HepG2 (cell line): ENCODE results near the gene POP5. TPM values are rescaled to one million over a fixed set of nuclear protein-coding genes. Genes with fewer than 3 reads are reported as not detected.

ENCODE experiments used
- ATAC-seq: fragments of 200-7000 bp; cut with Tn5 transposase; 3 replicates; pipeline ENCODE4 v1.9.1; 2020; ENCODE audit warnings: mild to moderate bottlenecking, moderate library complexity
- BruUV-seq: library from RNA; stranded (reverse); fragments of 400-500 nt; replicated peaks from 2 replicates; lab custom pipeline; 2021; lab: Mats Ljungman, UMichigan
- CTCF ChIA-PET: fragments of 300-600 bp; formaldehyde crosslinking; extraction: SDS; loops from one replicate; lab custom pipeline; 2021; ENCODE audit warnings: low total read pairs, inconsistent platforms, low intra/inter-chr PET ratio; lab: Yijun Ruan, JAX
- POLR2A ChIA-PET: fragments of 350-600 bp; sonication (Branson Sonifier 250); formaldehyde crosslinking; loops from one replicate; lab custom pipeline; 2020; ENCODE audit warnings: antibody characterized with exemption, inconsistent platforms; lab: Yijun Ruan, JAX
- DNase-seq: peaks from one replicate; pipeline ENCODE4 v3.0.0-alpha.2; 2015; ENCODE audit warnings: low spot score
- FAIRE-seq: peaks from 3 replicates; lab custom pipeline; 2011; peaks lifted over from hg19 to GRCh38; lab: Jason Lieb, UNC
- H2AFZ ChIP-seq: one replicate; pipeline ENCODE4 v1.6.1; 2011; ENCODE audit warnings: low read length, inconsistent platforms
- H3K27ac ChIP-seq: fragments of 300-600 bp; 3 replicates; pipeline ENCODE4 v1.8.0; 2011; ENCODE audit warnings: mixed run types, mild to moderate bottlenecking, mixed read lengths, low read length, inconsistent platforms; ENCODE audit not compliant: insufficient read depth; ENCODE audit errors: extremely low read length
- H3K27me3 ChIP-seq, 2 experiments: fragments of 200-600 bp in 1 of 2; 2 replicates in 1 of 2; 3 replicates in 1 of 2; pipeline versions ENCODE4 v1.6.0 to v1.8.0; 2011; ENCODE audit warnings: low read length in 2 of 2, mild to moderate bottlenecking in 2 of 2, moderate library complexity in 2 of 2, inconsistent platforms in 1 of 2; ENCODE audit not compliant: insufficient read depth in 2 of 2, control insufficient read depth in 1 of 2
- H3K36me3 ChIP-seq, 2 experiments: fragments of 200-600 bp in 1 of 2; replicated peaks in 1 of 2; 2 replicates in 1 of 2; 3 replicates in 1 of 2; pipeline versions ENCODE4 v1.5.1 to v1.8.0; 2011; ENCODE audit warnings: low read length in 2 of 2, inconsistent platforms in 1 of 2; ENCODE audit not compliant: insufficient read depth in 2 of 2, control insufficient read depth in 1 of 2
- H3K4me1 ChIP-seq: 2 replicates; pipeline ENCODE4 v1.5.1; 2012; ENCODE audit warnings: low read length, inconsistent platforms; ENCODE audit not compliant: insufficient read depth
- H3K4me2 ChIP-seq: 2 replicates; pipeline ENCODE4 v1.6.0; 2011; ENCODE audit warnings: low read depth, low read length, inconsistent platforms
- H3K4me3 ChIP-seq, 3 experiments: fragments of 200-600 bp in 1 of 3; sonication (generic), shearing (Covaris generic) in 1 of 3; replicated peaks in 1 of 3; 2 replicates each; pipeline ENCODE4 v1.5.1; 2011 to 2016; ENCODE audit warnings: low read length in 3 of 3, inconsistent platforms in 2 of 3, low read depth in 2 of 3, mild to moderate bottlenecking in 2 of 3, control low read depth in 1 of 3, mixed read lengths in 1 of 3; ENCODE audit not compliant: insufficient read depth in 1 of 3
- H3K79me2 ChIP-seq: one replicate; pipeline ENCODE4 v1.6.1; 2011; ENCODE audit warnings: low read length, inconsistent platforms; ENCODE audit not compliant: insufficient read depth
- H3K9ac ChIP-seq: 2 replicates; pipeline ENCODE4 v1.6.0; 2011; ENCODE audit warnings: mild to moderate bottlenecking, low read depth, low read length, inconsistent platforms; ENCODE audit not compliant: insufficient read depth
- H3K9me3 ChIP-seq: 2 replicates; pipeline ENCODE4 v1.5.1; 2012; ENCODE audit warnings: mild to moderate bottlenecking, low read length
- H4K20me1 ChIP-seq: 2 replicates; pipeline ENCODE4 v1.6.0; 2011; ENCODE audit warnings: inconsistent platforms, mild to moderate bottlenecking, low read length, moderate library complexity; ENCODE audit not compliant: insufficient read depth
- ATF7 ChIP-seq, 2 experiments: fragments of 450-650 bp in 1 of 2; sonication (generic) in 1 of 2; formaldehyde crosslinking in 1 of 2; IDR thresholded peaks; 2 replicates each; pipeline versions ENCODE4 v1.4.0 to v1.6.1; 2016 to 2020; ENCODE audit warnings: antibody characterized with exemption in 1 of 2, mild to moderate bottlenecking in 1 of 2, missing genetic modification reagents in 1 of 2
- CREB1 ChIP-seq, 2 experiments: fragments of 450-650 bp in 1 of 2; IDR thresholded peaks; 2 replicates each; pipeline ENCODE4 v1.6.1; 2016 to 2017; ENCODE audit warnings: control low read depth in 1 of 2, mild to moderate bottlenecking in 1 of 2, missing compliant biosample characterization in 1 of 2, missing genetic modification characterization in 1 of 2
- DR1 ChIP-seq: sonication (generic); formaldehyde crosslinking; IDR thresholded peaks from 2 replicates; pipeline ENCODE4 v1.8.0; 2021; ENCODE audit warnings: mild to moderate bottlenecking, missing genetic modification reagents, inconsistent platforms
- KLF16 ChIP-seq, 2 experiments: sonication (generic) in 1 of 2; formaldehyde crosslinking in 1 of 2; IDR thresholded peaks; 2 replicates each; pipeline versions ENCODE4 v1.6.1 to v1.8.0; 2016 to 2023; ENCODE audit warnings: missing genetic modification reagents in 2 of 2, missing compliant biosample characterization in 1 of 2
- MEIS1 ChIP-seq: sonication (generic); formaldehyde crosslinking; IDR thresholded peaks from 2 replicates; pipeline ENCODE4 v1.9.0; 2021; ENCODE audit warnings: mild to moderate bottlenecking, missing genetic modification reagents, moderate library complexity, borderline replicate concordance
- NFIC ChIP-seq: IDR thresholded peaks from 2 replicates; pipeline ENCODE4 v1.6.1; 2012; ENCODE audit warnings: mild to moderate bottlenecking, low read length, inconsistent platforms
- POLR2AphosphoS2 ChIP-seq: IDR thresholded peaks from 2 replicates; pipeline ENCODE4 v1.6.1; 2011; ENCODE audit warnings: low read depth, low read length, improper control_type of control experiment
- PRPF4 ChIP-seq: fragments of 200-400 bp; formaldehyde crosslinking; IDR thresholded peaks from 2 replicates; pipeline ENCODE4 v1.6.1; 2016; ENCODE audit warnings: low read length, low read depth; ENCODE audit not compliant: poor library complexity, severe bottlenecking
- RBM22 ChIP-seq: fragments of 200-400 bp; formaldehyde crosslinking; optimal IDR thresholded peaks from 2 replicates; pipeline ENCODE3; 2017; ENCODE audit warnings: mild to moderate bottlenecking, low read length, moderate library complexity
- REL ChIP-seq: sonication (generic); formaldehyde crosslinking; conservative IDR thresholded peaks from 2 replicates; pipeline ENCODE4 v1.8.0; 2022; ENCODE audit warnings: mild to moderate bottlenecking, missing genetic modification reagents, moderate library complexity
- ZFAT ChIP-seq: sonication (generic); formaldehyde crosslinking; conservative IDR thresholded peaks from 2 replicates; pipeline ENCODE4 v1.8.1; 2023; ENCODE audit warnings: missing genetic modification reagents, inconsistent platforms
- WGBS: methylation state at CpG from one replicate; pipeline ENCODE4 v1.1.6; 2017; ENCODE audit warnings: low lambda C conversion rate; 5-methylcytosine and 5-hydroxymethylcytosine counted together
- in situ Hi-C: cut with HindIII; loops from 2 replicates; pipeline ENCODE4 v1.10.0; 2017; ENCODE audit warnings: low pct_unique_long_range_greater_than_20kb; ENCODE audit not compliant: extremely low pct_ligation_motif_present
- intact Hi-C: fragments of 100-400 bp; cut with micrococcal nuclease; formaldehyde crosslinking; loops from one replicate; pipeline ENCODE4 v1.10.0; 2022; ENCODE audit not compliant: unreplicated experiment
- polyA plus RNA-seq, 8 experiments: library from polyadenylated mRNA; depleted of rRNA in 3 of 8; stranded (reverse) in 7 of 8; unstranded in 1 of 8; fragments of >200 nt; fragmentation: Illumina TruSeq in 4 of 8; extraction: Trizol in 4 of 8; gene quantifications; 2 replicates each; pipeline versions ENCODE4 v1.2.1 to v1.2.3, GENCODE V29; 2011 to 2016; ENCODE audit warnings: low read depth in 4 of 8, missing spikeins in 1 of 8, mixed read lengths in 1 of 8; ENCODE audit not compliant: insufficient read depth in 1 of 8
- total RNA-seq, 5 experiments: library from RNA; depleted of rRNA; stranded (reverse); fragments of >200 nt; fragmentation: Illumina TruSeq; extraction: Trizol; gene quantifications; 2 replicates each; pipeline ENCODE4 v1.2.3, GENCODE V29; 2016; ENCODE audit warnings: low read depth in 1 of 5
- TF ChIP-seq, protein P1 (sequence below): sonication (generic); formaldehyde crosslinking; conservative IDR thresholded peaks from 2 replicates; pipeline ENCODE4 v1.4.0; 2020; ENCODE audit warnings: missing genetic modification reagents
- TF ChIP-seq, protein P2 (sequence below): sonication (generic); formaldehyde crosslinking; IDR thresholded peaks from 2 replicates; pipeline ENCODE4 v1.8.0; 2022; ENCODE audit warnings: missing genetic modification reagents, mild to moderate bottlenecking, moderate library complexity, borderline replicate concordance

Gene POP5
- total and polyA plus RNA-seq, 2 of the 13 experiments (the other 11 are each of a cell fraction or from before 2014, with no cell fraction given), result 45.6 to 61.3 TPM

DNA sequence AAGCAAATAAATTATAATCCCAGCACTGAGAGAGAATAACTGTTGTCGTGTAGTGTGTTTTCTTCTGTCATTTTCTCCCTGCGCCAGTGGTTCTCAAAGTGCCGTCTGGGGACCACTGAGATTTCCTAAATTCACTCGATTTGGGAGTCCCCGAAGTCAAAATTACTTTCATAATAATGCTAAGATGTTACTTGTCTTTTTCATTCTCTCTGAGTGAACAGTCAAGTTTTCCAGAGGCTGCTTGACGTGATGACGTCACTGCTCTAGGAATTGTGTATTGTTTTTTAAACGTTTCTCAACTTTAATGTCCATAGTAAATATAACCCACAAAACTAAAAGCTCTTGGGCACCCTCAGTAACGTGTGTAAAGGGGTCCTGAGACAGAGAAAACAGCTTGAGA, 796 bp upstream of the POP5 start:
- DNase-seq (no peak), ATAC-seq (no peak), FAIRE-seq (no peak)
- Histone ChIP-seq H3K36me3 (peaks cover 12 to 16% of the 10 kb centered on the region in 2 experiments; a peak in 4 of 5 replicates), H3K9me3 (no peaks in the 10 kb centered on the region), H2AFZ (peak overlapping the region; percentile 74), H3K79me2 (no peaks in the 10 kb centered on the region), H4K20me1 (no peaks in the 10 kb centered on the region), H3K27me3 (peaks cover 2 to 18% of the 10 kb centered on the region in 2 experiments; a peak in 4 of 5 replicates), H3K9ac (peak overlapping the region; percentile 63), H3K4me2 (peak overlapping the region; percentile 94), H3K27ac (no peak overlapping the region), H3K4me3 (peak overlapping the region; percentile 63 to 92 (median 91)), H3K4me1 (peaks cover 36% of the 10 kb centered on the region)
- ChIA-PET POLR2A (interaction anchor here (1.1 to 2.7 kb wide), 9 partner anchors 18 to 289 kb away, joined by 3 to 24 read pairs (median 5); partner anchors contain the start of genes COQ5, DYNLL1 and RNU4-1), CTCF (no interaction called here)
- in situ Hi-C loops, result loop anchor here (5.0 kb wide), 2 partner anchors 70 to 130 kb away; partner anchors contain the start of gene UNC119B
- TF ChIP-seq ZFAT (CRISPR knock-in tag), result no peak
- no peak for TF ChIP-seq REL (CRISPR knock-in tag)
- no peak for TF ChIP-seq NFIC
- TF ChIP-seq CREB1 (IDR thresholded peaks at IDR 0.05), result peak; percentile 98
- no peak for TF ChIP-seq CREB1 (CRISPR knock-in tag; IDR thresholded peaks at IDR 0.05)
- TF ChIP-seq ATF7 (IDR thresholded peaks at IDR 0.05), result peak; percentile 98
- no peak for TF ChIP-seq ATF7 (CRISPR knock-in tag; IDR thresholded peaks at IDR 0.05)
- 0 out of 4 replicates have a peak, but pooled peaks of 1 of the 2 experiments have one; percentile 36 for TF ChIP-seq KLF16 (CRISPR knock-in tag; IDR thresholded peaks at IDR 0.05)
- intact Hi-C loops, result loop anchor here (2.0 to 5.0 kb wide), 2 partner anchors 129 to 390 kb away; partner anchors contain the start of gene UNC119B
- WGBS, result 6% methylated on average over 9 of the region's 9 CpGs
- BruUV-seq, result no TSS peak

DNA sequence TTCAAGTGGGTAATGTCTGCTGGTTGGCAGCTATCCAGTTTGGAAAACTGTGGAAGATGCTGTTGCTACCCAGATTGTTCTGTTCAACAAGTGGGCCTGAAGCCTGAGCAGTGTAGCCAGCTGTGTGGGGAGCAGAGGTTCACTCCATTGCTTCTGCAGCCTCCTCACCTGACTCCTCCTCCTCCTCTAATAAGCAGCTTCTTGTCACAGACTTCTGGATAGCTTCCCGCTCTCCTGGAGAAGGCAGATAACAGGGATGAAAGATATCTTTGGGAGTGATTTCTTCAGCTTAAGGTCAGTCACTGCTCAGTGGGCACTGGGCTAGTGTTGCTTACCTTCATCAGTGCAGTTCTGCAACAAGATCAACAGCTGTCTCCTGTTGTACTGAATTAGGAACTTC, 2.0 kb downstream of the POP5 start:
- BruUV-seq, result no TSS peak
- Histone ChIP-seq H3K9me3 (no peaks in the 10 kb centered on the region), H3K4me1 (peaks cover 35% of the 10 kb centered on the region), H4K20me1 (no peaks in the 10 kb centered on the region), H3K9ac (no peak overlapping the region), H3K27ac (no peak overlapping the region), H3K4me3 (no peak overlapping the region), H2AFZ (no peak overlapping the region), H3K4me2 (no peak overlapping the region), H3K79me2 (no peaks in the 10 kb centered on the region), H3K27me3 (peaks cover 0 to 1% of the 10 kb centered on the region in 2 experiments; a peak in 1 of 5 replicates), H3K36me3 (peaks cover 26 to 43% of the 10 kb centered on the region in 2 experiments)
- in situ Hi-C loops (no loop called here), intact Hi-C loops (no loop called here)
- whole genome bisulfite sequencing, result 100% methylated on average over 1 of the region's 1 CpG
- CTCF ChIA-PET, result no interaction called here
- ATAC-seq (no peak), DNase-seq (no peak), FAIRE-seq (no peak)
- POLR2A ChIA-PET, result interaction anchor here (1.6 kb wide), 1 partner anchor 29 kb away, joined by 3 read pairs; no protein-coding TSS in a partner anchor
- TF ChIP-seq PRPF4 (no peak), POLR2AphosphoS2 (peak; percentile 44; the same call in 1 of the 2 replicates), DR1 (CRISPR knock-in tag) (no peak), RBM22 (peak; percentile 26), MEIS1 (no peak)
- TF ChIP-seq, protein P1, sequence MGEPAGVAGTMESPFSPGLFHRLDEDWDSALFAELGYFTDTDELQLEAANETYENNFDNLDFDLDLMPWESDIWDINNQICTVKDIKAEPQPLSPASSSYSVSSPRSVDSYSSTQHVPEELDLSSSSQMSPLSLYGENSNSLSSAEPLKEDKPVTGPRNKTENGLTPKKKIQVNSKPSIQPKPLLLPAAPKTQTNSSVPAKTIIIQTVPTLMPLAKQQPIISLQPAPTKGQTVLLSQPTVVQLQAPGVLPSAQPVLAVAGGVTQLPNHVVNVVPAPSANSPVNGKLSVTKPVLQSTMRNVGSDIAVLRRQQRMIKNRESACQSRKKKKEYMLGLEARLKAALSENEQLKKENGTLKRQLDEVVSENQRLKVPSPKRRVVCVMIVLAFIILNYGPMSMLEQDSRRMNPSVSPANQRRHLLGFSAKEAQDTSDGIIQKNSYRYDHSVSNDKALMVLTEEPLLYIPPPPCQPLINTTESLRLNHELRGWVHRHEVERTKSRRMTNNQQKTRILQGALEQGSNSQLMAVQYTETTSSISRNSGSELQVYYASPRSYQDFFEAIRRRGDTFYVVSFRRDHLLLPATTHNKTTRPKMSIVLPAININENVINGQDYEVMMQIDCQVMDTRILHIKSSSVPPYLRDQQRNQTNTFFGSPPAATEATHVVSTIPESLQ (CRISPR knock-in tag), result no peak
- TF ChIP-seq, protein P2, sequence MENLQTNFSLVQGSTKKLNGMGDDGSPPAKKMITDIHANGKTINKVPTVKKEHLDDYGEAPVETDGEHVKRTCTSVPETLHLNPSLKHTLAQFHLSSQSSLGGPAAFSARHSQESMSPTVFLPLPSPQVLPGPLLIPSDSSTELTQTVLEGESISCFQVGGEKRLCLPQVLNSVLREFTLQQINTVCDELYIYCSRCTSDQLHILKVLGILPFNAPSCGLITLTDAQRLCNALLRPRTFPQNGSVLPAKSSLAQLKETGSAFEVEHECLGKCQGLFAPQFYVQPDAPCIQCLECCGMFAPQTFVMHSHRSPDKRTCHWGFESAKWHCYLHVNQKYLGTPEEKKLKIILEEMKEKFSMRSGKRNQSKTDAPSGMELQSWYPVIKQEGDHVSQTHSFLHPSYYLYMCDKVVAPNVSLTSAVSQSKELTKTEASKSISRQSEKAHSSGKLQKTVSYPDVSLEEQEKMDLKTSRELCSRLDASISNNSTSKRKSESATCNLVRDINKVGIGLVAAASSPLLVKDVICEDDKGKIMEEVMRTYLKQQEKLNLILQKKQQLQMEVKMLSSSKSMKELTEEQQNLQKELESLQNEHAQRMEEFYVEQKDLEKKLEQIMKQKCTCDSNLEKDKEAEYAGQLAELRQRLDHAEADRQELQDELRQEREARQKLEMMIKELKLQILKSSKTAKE (CRISPR knock-in tag), result no peak
